Activated CD8-positive, alpha-beta memory T cell treated with anti-CD3 and anti-CD28 coated beads, Interleukin-2, amount 10 ng/mL, durations not matched to agents 7 days and 5 days (primary cell): Measurements from ENCODE around the gene NACA2. TPM values are rescaled to one million over a fixed set of nuclear protein-coding genes. Genes with fewer than 3 reads are reported as not detected.
"Not testable (repeated sequence)": the region's sequence is repeated elsewhere in the genome, so short reads cannot be mapped to it uniquely, and the experiment has no call there.

Source experiments
- ATAC-seq: fragments of 150-1000 bp; cut with Tn5 transposase; one replicate; pipeline ENCODE4 v1.10.0; 2021; ENCODE audit warnings: moderate library complexity
- CTCF ChIA-PET: fragments of 350-600 bp; sonication (Branson Sonifier 250); formaldehyde crosslinking; loops from one replicate; lab custom pipeline; 2021; ENCODE audit warnings: antibody characterized with exemption; lab: Charles Lee
- DNase-seq: peaks from one replicate; pipeline ENCODE4 v3.0.0-alpha.2; 2020
- H3K27ac Mint-ChIP-seq: one replicate; pipeline ENCODE4 v1.8.0; 2021; ENCODE audit warnings: mild to moderate bottlenecking, mixed read lengths
- H3K27me3 Mint-ChIP-seq: one replicate; pipeline ENCODE4 v1.8.0; 2021; ENCODE audit warnings: mixed read lengths
- H3K36me3 Mint-ChIP-seq: one replicate; pipeline ENCODE4 v1.8.0; 2021; ENCODE audit warnings: mild to moderate bottlenecking, mixed read lengths
- H3K4me1 Mint-ChIP-seq: one replicate; pipeline ENCODE4 v1.8.0; 2021; ENCODE audit warnings: mixed read lengths
- H3K4me3 Mint-ChIP-seq: one replicate; pipeline ENCODE4 v1.8.0; 2021; ENCODE audit warnings: mild to moderate bottlenecking, moderate library complexity, mixed read lengths
- H3K9me3 Mint-ChIP-seq: one replicate; pipeline ENCODE4 v1.8.0; 2022; ENCODE audit warnings: low read depth, mixed read lengths
- total RNA-seq, 2 experiments: library from RNA; stranded (reverse); gene quantifications; one replicate each; pipeline ENCODE4 v1.2.3, GENCODE V29; 2021

Gene NACA2
- total RNA-seq, 2 experiments from 2014 or later = not detected

DNA sequence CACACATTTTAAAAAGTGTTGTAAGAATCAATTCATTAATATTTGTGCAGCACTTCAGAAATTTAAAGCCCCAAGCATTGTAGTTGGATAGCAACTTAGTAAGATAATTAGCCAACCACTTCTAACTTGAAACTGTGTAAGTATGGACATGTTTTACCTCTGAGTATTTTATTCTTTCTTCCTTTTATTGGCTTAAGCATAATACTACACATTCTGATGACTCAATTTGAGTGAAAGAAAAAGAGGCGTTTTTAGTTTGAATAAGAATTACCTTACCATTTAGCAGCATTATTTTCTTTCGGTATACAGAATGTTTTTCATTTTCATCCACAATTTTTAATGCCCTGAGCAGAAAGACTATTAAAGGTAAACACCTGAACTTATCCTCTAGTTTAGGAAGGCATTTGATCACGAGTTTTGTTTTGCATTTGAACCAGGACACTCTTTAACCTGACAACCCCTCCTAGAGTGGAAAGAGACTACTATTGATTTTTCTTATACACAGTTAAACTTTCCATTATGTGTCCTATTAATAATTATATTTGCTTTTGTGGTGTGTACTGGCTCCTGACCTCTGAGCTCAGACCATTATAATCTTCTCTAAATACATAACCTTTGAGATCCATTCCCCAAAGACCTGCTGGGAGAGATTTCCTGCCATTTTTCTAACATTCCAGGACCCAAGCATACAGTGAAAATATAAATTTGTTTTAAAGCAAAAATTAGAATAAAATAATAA is 9.2 kb downstream of the NACA2 start:
- H3K27ac Mint-ChIP-seq = no peak overlapping the region
- H3K4me3 Mint-ChIP-seq = no peak overlapping the region
- ATAC-seq (no peak), DNase-seq (no peak)
- H3K36me3 Mint-ChIP-seq = no peaks in the 10 kb centered on the region
- CTCF ChIA-PET = no interaction called here
- H3K9me3 Mint-ChIP-seq = no peaks in the 10 kb centered on the region
- no peaks in the 10 kb centered on the region for H3K4me1 Mint-ChIP-seq
- peaks cover 39% of the 10 kb centered on the region for H3K27me3 Mint-ChIP-seq

DNA sequence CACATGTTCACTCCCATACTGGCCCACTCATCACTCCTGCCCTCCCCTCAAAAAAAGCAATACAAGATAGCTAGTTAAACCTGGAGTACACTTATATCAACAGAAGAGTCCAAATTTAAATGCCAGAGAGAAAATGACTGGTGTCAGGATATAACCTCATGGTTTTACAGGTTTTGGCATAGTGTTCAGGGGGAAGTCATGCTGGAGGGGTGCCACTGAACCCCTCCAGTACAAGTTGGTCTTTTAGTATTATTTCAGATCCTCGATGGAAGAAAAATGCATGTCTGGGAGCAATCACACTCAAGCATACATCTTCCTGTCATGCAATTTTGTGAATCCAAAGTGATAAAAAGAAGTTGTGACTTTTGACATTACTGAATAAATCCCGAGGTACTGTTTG is 10.5 kb downstream of the NACA2 start:
- no peaks in the 10 kb centered on the region for H3K9me3 Mint-ChIP-seq
- CTCF ChIA-PET = no interaction called here
- peaks cover 45% of the 10 kb centered on the region for H3K27me3 Mint-ChIP-seq
- no peak for ATAC-seq
- H3K4me1 Mint-ChIP-seq = no peaks in the 10 kb centered on the region
- no peaks in the 10 kb centered on the region for H3K36me3 Mint-ChIP-seq
- no peak for DNase-seq
- H3K4me3 Mint-ChIP-seq = no peak overlapping the region
- no peak overlapping the region for H3K27ac Mint-ChIP-seq

DNA sequence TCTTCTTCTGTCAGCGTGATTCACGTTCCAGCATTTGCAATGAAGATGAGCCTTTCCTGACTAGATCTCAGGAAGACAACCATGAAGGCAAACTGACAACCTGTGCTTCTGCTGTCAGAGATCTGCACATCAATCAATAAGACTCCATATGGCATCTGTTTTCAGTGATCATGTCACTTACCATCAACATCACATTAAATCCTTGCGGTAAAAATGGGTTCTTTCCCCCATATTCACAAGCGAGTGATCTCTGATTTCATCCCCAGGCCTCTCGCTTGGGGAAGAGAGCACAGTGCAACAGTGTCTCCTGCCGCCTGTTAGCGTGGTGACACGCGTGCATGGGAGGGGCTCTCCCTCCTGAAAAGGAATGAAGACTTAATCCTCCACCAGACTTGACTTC is 11.1 kb downstream of the NACA2 start:
- H3K9me3 Mint-ChIP-seq = no peaks in the 10 kb centered on the region
- ATAC-seq (no peak), DNase-seq (no peak)
- H3K4me1 Mint-ChIP-seq = no peaks in the 10 kb centered on the region
- H3K36me3 Mint-ChIP-seq = no peaks in the 10 kb centered on the region
- CTCF ChIA-PET = no interaction called here
- H3K27me3 Mint-ChIP-seq = peaks cover 49% of the 10 kb centered on the region
- no peak overlapping the region for H3K27ac Mint-ChIP-seq
- no peak overlapping the region for H3K4me3 Mint-ChIP-seq

DNA sequence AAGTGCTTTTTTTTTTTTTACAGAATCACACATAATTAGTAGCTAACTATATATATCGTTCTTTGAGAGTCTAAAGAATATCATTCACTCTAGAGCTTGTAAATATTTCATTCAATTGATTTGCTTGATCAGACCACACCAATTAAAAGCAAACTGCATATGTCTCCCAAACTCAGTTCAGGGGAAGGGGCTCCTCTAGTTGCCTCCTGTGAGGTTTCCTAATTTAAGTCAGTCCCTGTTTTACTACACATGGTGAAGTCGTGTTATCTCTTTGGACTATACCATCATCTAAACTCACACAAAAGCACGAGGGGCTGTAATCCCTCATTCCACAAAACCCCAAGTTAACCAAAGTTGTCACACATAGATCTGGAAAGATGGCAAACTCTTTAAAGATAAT is 11.7 kb downstream of the NACA2 start:
- Mint-ChIP-seq H3K4me1 (no peaks in the 10 kb centered on the region), H3K36me3 (no peaks in the 10 kb centered on the region), H3K9me3 (no peaks in the 10 kb centered on the region), H3K27me3 (peaks cover 54% of the 10 kb centered on the region), H3K27ac (no peak overlapping the region), H3K4me3 (no peak overlapping the region)
- no peak for DNase-seq
- CTCF ChIA-PET = no interaction called here
- ATAC-seq = no peak

DNA sequence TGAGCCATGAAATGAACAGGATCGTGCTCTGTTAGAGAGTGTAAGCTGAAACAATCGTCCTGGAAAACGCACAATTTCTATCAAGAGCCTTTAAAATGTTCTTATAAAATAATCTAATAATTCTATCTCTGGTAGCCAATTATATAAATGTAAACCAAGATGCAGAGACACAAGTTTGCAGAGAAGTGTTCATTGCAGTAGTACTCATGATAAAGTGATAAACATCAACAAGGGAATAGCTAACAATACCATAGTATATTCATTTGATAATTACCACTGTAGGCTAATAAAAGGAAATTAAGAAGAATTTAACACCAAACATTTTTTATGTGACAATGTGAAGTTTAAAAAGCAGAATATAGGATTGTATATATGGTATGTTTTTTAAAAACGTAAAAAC is 12.4 kb downstream of the NACA2 start:
- H3K9me3 Mint-ChIP-seq = no peaks in the 10 kb centered on the region
- H3K27ac Mint-ChIP-seq = no peak overlapping the region
- CTCF ChIA-PET = no interaction called here
- ATAC-seq (no peak), DNase-seq (no peak)
- H3K4me3 Mint-ChIP-seq = no peak overlapping the region
- no peaks in the 10 kb centered on the region for H3K4me1 Mint-ChIP-seq
- H3K36me3 Mint-ChIP-seq = no peaks in the 10 kb centered on the region
- H3K27me3 Mint-ChIP-seq = peaks cover 60% of the 10 kb centered on the region

DNA sequence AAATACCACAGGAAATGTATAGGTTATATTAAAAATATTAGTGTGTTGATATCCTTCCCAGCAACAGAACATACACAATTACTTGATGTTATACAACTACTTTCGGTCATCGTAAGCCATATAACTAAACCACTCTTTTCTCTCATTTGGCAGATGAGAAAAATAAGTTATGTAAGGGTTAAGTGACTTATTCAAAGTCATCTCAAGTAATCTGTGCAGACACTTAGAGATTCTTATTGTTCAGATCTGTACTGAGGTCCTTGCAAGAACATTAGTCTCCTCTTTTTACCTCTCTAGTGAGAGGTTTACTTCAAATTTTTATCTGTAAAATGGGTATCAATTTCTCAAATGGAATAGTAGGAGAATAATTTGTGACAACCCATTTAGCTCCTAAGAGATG is 15.0 kb downstream of the NACA2 start:
- CTCF ChIA-PET = interaction anchor here (2.2 kb wide), 1 partner anchor 164 kb away, joined by 7 read pairs; no protein-coding TSS in a partner anchor
- Mint-ChIP-seq H3K27me3 (peaks cover 54% of the 10 kb centered on the region), H3K27ac (no peak overlapping the region), H3K36me3 (no peaks in the 10 kb centered on the region), H3K9me3 (peaks cover 2% of the 10 kb centered on the region), H3K4me3 (no peak overlapping the region), H3K4me1 (no peaks in the 10 kb centered on the region)
- no peak for ATAC-seq
- no peak for DNase-seq

DNA sequence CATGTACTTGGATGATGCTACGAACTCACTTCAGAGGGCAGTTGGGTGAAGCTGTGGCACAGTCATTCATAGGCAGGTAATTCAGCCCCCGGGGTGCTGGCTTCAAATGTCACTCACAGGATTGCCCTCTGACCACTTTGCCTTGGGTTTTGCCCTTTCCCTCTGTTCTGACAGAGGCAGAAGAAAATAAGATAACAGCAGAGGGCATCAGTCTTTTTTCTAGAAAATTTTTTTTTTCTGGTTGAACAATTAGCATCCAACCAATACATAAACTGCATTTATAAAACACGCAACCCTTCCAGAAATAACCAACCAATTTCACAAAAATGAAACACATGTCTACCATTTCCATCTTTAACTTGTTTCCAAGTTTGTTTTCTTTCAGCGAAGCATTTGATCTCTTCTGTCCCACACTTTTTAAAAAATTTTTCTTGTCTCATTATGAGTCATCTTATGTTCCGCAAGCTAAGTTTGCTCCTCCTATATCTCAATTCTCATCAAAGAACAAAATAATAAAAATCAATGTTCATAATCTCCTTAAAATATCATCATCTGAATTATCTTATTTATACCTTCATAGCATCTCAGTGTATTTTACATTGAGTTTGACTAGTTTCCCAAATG is 15.6 kb downstream of the NACA2 start:
- H3K9me3 Mint-ChIP-seq = peaks cover 2% of the 10 kb centered on the region
- H3K36me3 Mint-ChIP-seq = no peaks in the 10 kb centered on the region

DNA sequence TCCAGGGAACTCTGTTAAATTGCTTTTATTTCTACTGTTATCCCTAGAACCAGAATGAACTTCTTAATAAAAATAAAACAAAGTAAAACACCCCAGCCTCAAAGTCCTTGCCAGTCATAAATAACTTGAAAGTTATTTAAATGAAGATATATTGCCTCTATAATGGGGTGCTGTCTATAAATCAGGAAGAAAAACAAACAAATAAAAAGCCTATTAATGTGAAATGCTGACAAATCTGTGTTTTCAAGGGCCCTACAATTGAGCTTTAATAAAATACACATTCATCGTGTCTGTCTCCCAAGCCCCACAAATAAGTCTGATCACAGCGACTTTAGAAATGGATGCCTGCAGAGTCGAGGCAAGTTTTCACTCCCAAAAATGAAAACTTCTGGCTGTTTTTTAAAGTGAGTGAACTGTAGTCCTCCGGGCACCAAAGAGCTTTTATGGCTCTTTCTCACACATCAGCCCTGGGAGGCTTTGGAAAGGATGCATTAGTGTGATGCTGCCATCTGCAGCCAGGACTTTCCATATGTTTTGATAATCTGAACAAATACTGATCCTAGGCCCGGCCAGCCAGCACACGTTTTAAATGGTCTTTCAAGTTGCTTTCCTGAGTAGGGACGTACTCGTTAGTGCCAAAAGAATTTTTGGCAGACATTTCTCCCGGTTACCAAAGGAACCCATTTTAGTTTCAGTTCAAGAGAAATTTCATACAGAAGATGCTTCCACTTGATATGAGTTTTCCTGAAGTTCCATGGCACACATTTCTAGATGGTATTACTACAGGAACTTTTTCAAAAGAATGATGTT is 16.3 kb downstream of the NACA2 start:
- Mint-ChIP-seq H3K4me3 (no peak overlapping the region), H3K4me1 (no peaks in the 10 kb centered on the region), H3K9me3 (peaks cover 2% of the 10 kb centered on the region), H3K36me3 (no peaks in the 10 kb centered on the region), H3K27ac (no peak overlapping the region), H3K27me3 (peaks cover 51% of the 10 kb centered on the region)
- no peak for ATAC-seq
- no peak for DNase-seq
- CTCF ChIA-PET = interaction anchor here (0.7 to 2.2 kb wide), 3 partner anchors 15 to 163 kb away, joined by 3 to 7 read pairs (median 3); no protein-coding TSS in a partner anchor

More for the DNA sequence above, 15.6 kb downstream of the NACA2 start:
- DNase-seq (no peak), ATAC-seq (no peak)
- Mint-ChIP-seq H3K4me1 (no peaks in the 10 kb centered on the region), H3K4me3 (no peak overlapping the region), H3K27me3 (peaks cover 52% of the 10 kb centered on the region), H3K27ac (no peak overlapping the region)
- CTCF ChIA-PET = interaction anchor here (1.4 to 2.2 kb wide), 2 partner anchors 21 to 164 kb away, joined by 3 to 7 read pairs; no protein-coding TSS in a partner anchor

DNA sequence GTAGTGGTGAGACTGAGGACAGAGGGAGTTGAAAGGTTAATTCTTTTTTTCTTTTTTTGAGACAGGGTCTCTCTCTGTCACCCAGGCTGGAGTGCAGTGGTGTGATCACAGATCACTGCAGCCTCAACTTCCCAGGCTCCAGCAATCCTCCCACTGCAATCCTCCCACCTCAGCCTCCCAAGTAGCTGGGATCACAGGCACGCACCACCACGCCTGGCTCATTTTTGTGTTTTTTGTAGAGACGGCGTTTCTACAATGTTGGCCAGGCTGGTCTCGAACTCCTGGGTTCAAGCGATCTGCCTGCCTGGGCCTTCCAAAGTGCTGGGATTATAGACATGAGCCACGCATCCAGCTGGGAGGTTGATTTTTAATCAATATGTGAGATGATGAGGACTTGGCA is 18.5 kb downstream of the NACA2 start:
- H3K36me3 Mint-ChIP-seq, H3K27ac Mint-ChIP-seq, H3K4me1 Mint-ChIP-seq, DNase-seq, ATAC-seq, H3K4me3 Mint-ChIP-seq, H3K9me3 Mint-ChIP-seq, CTCF ChIA-PET: not testable (repeated sequence)
- peaks cover 35% of the 10 kb centered on the region for H3K27me3 Mint-ChIP-seq

DNA sequence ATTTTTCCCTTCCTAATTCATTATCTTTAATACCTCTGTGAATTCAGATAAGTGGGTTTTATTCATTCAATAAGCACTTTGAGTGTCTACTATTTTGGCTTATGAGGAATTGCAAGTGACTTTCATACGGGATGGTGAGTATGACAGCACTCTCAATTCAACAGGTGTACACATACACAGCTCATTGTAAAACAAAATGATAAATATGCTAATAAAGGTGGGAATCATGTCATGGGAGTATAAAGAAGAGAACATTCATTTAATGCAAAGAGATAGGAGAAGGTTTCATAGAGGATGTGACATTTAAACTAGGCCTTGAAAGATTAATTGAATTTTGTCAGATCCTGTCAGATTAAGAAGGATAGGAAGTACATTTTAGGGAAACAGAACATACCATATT is 19.4 kb downstream of the NACA2 start:
- CTCF ChIA-PET = no interaction called here
- Mint-ChIP-seq H3K36me3 (no peaks in the 10 kb centered on the region), H3K27me3 (peaks cover 37% of the 10 kb centered on the region), H3K27ac (no peak overlapping the region), H3K4me1 (no peaks in the 10 kb centered on the region), H3K4me3 (no peak overlapping the region), H3K9me3 (peaks cover 2% of the 10 kb centered on the region)
- ATAC-seq (no peak), DNase-seq (no peak)

DNA sequence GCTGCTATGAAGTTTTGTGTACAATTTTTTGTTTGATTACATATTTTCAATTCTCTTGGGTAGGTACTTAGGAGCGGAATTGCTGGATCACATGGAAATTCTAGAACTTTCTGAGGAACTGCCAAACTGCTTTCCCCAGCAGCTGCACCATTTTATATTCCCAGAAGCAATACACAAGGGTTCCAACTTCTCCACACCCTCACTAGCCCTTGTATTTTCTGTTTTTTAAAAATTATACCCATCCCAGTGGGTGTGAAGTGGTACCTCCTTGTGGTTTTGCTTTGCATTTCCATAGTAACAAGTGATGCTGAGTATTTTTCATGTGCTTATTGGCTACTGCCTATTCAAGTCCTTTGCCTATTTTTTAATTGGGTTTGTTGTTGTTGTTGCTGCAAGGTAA is 20.9 kb downstream of the NACA2 start:
- H3K27ac Mint-ChIP-seq = no peak overlapping the region
- ATAC-seq (no peak), DNase-seq (no peak)
- H3K36me3 Mint-ChIP-seq = no peaks in the 10 kb centered on the region
- H3K4me1 Mint-ChIP-seq = no peaks in the 10 kb centered on the region
- peaks cover 29% of the 10 kb centered on the region for H3K27me3 Mint-ChIP-seq
- peaks cover 2% of the 10 kb centered on the region for H3K9me3 Mint-ChIP-seq
- CTCF ChIA-PET = no interaction called here
- no peak overlapping the region for H3K4me3 Mint-ChIP-seq

DNA sequence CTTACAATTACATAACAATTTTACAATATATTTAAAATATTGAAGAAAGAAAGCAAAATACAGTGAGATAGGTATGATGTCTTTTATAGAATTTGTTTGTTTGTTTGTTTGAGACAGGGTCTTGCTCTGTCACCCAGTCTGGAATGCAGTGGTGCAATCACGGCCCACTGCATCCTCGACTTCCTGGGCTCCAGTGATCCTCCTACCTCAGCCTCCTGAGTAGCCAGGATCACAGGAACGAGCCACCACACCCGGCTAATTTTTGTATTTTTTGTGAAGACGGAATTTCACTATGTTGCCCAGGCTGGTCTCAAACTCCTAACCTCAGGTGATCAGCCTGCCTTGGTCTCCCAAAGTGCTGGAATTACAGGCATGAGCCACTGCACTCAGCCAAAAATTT is 21.5 kb downstream of the NACA2 start:
- peaks cover 24% of the 10 kb centered on the region for H3K27me3 Mint-ChIP-seq
- ATAC-seq, DNase-seq, CTCF ChIA-PET, H3K9me3 Mint-ChIP-seq, H3K27ac Mint-ChIP-seq, H3K36me3 Mint-ChIP-seq, H3K4me3 Mint-ChIP-seq, H3K4me1 Mint-ChIP-seq: not testable (repeated sequence)

DNA sequence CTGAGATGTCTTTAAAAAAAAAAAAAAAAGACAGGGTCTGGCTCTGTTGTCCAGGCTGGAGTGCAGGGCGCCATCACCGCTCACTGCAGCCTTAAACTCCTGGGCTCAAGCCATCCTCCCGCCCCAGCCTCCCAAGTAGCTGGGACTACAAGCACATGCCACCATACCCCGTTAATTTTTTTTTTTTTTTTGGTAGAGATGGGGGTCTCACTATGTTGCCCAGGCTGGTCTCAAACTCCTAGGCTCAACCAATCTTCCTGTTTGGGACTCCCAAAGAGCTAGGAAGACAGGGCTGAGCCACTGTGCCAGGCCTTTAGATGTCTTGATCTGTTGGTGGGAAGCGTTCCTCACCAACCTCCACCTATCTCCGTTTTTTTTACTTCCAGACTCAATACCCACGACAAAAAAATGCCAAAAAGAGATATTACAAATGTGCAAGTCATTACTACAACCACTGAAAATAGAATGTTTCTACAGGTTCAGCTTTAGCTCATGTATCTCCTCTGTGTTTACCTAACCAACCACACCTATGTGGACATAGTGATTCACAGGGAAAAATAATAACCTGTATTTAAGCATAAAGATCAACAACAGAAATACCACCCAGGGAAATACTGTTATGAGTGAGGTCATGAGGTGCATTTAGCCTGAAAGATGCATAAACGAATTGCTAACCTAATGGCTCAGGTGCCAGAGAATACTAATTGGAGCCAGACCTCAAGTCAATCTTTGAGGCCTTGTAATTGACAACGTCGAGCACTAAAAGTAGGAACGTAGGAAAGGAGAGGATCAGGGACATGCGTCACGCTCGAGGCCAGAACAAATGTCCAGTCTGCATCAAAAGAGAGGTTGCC is 22.6 kb downstream of the NACA2 start:
- Mint-ChIP-seq H3K9me3 (peaks cover 2% of the 10 kb centered on the region), H3K27me3 (peaks cover 18% of the 10 kb centered on the region), H3K4me3 (no peak overlapping the region), H3K27ac (no peak overlapping the region), H3K4me1 (no peaks in the 10 kb centered on the region), H3K36me3 (no peaks in the 10 kb centered on the region)
- no peak for DNase-seq
- CTCF ChIA-PET = no interaction called here
- no peak for ATAC-seq
